Measurements from ENCODE around the gene G0S2. TPM values are rescaled to one million over a fixed set of nuclear protein-coding genes. Genes with fewer than 3 reads are reported as not detected.

G0S2 gene
- total and polyA plus RNA-seq, 2 experiments from 2014 or later, result 3.2 to 8.2 TPM

- H4K20me1 ChIP-seq (replicated peaks; ENCODE audit: insufficient read depth), result no peaks in the 10 kb centered on the region
These were observed 29.4 kb upstream of the G0S2 start for GRCh38 chr1:209645574-209646452.

More at GRCh38 chr1:209645574-209646452, 29.4 kb upstream of the G0S2 start:
- no peaks in the 10 kb centered on the region for H3K79me2 ChIP-seq (replicated peaks; ENCODE audit: insufficient read depth)
- Mint-ChIP-seq H3K36me3 (ENCODE audit: low read depth) (no peaks in the 10 kb centered on the region), H3K4me1 (peaks cover 7% of the 10 kb centered on the region), H3K4me3 (no peak overlapping the region), H3K27ac (no peak overlapping the region), H3K9me3 (no peaks in the 10 kb centered on the region; the same call in 2 of the 3 replicates), H3K27me3 (ENCODE audit: insufficient read depth, low read depth, poor library complexity) (peaks cover 6% of the 10 kb centered on the region)
- DNase-seq (ENCODE audit: low spot score), result no peak
- peak overlapping the region; percentile 70; the same call in 1 of the 2 replicates for H2AFZ ChIP-seq
- H3K9me2 ChIP-seq (ENCODE audit: insufficient read depth), result no peaks in the 10 kb centered on the region
- ATAC-seq, result no peak
- no peak overlapping the region for H3K4me3 ChIP-seq
- no peak overlapping the region for H3K27ac ChIP-seq (ENCODE audit: low read depth)
- no peaks in the 10 kb centered on the region for H3F3A ChIP-seq (replicated peaks; ENCODE audit: low read depth)
- H3K4me1 ChIP-seq (ENCODE audit: insufficient read depth), result peaks cover 5% of the 10 kb centered on the region; the same call in 1 of the 2 replicates
- TF ChIP-seq EZH2phosphoT487 (IDR thresholded peaks at IDR 0.05; ENCODE audit: unreplicated experiment), result no peak
- no peak for TF ChIP-seq ZNF331 (CRISPR knock-in tag; IDR thresholded peaks at IDR 0.05; ENCODE audit: low read depth)
- TF ChIP-seq STAT1 (IDR thresholded peaks at IDR 0.05; ENCODE audit: unreplicated experiment), result no peak
- no peak for TF ChIP-seq EZH2 (IDR thresholded peaks at IDR 0.05; ENCODE audit: low read depth, unreplicated experiment)
- no peak for TF ChIP-seq ZNF114 (CRISPR knock-in tag; IDR thresholded peaks at IDR 0.05)
- no peak for TF ChIP-seq REST (IDR thresholded peaks at IDR 0.05; ENCODE audit: unreplicated experiment)
- no peak for TF ChIP-seq POLR2AphosphoS5 (IDR thresholded peaks at IDR 0.05; ENCODE audit: low read depth)
- no peak for TF ChIP-seq ZNF462 (CRISPR knock-in tag; IDR thresholded peaks at IDR 0.05)
- no peak for TF ChIP-seq NANOG (IDR thresholded peaks at IDR 0.05; ENCODE audit: borderline replicate concordance)
- TF ChIP-seq JUNB (IDR thresholded peaks at IDR 0.05; ENCODE audit: unreplicated experiment), result no peak
- TF ChIP-seq ETS1 (IDR thresholded peaks at IDR 0.05), result no peak
- H3K4me2 ChIP-seq, result no peak overlapping the region
- H3K36me3 ChIP-seq (ENCODE audit: insufficient read depth), result no peaks in the 10 kb centered on the region
- no peaks in the 10 kb centered on the region for H3K27me3 ChIP-seq (ENCODE audit: insufficient read depth)
